Progenitor cell of endocrine pancreas (in vitro differentiated cells): ENCODE measurements around the gene MTRF1. TPM values are rescaled to one million over a fixed set of nuclear protein-coding genes. Genes with fewer than 3 reads are reported as not detected.

Experiments used
- total RNA-seq: library from RNA; stranded (reverse); gene quantifications from 2 replicates; pipeline ENCODE4 v1.2.1, GENCODE V29; 2021

The MTRF1 gene
- total RNA-seq, 1 donor from 2014 or later = 22.2 TPM

Other genes starting within 250 kb of the MTRF1 start
- 87.7 and 89.7 TPM in 2 replicates for gene ELF1, start 244.3 kb downstream of the MTRF1 start, total RNA-seq
- gene WBP4, start 202.1 kb downstream of the MTRF1 start, total RNA-seq = 11.0 and 12.1 TPM in 2 replicates
- gene KBTBD6, start 130.8 kb downstream of the MTRF1 start, total RNA-seq = 11.1 and 12.5 TPM in 2 replicates
- 12.0 and 14.4 TPM in 2 replicates for gene KBTBD7, start 69.0 kb downstream of the MTRF1 start, total RNA-seq
- gene NAA16, start 47.7 kb upstream of the MTRF1 start, total RNA-seq = 48.4 and 51.1 TPM in 2 replicates
- not detected in 2 replicates for gene RGCC, start 194.0 kb upstream of the MTRF1 start, total RNA-seq